ENCODE data around the gene FAT1.

The FAT1 gene

GRCh38 chr4:186647821-186648220 is 75.8 kb downstream of the FAT1 start:
- no peak for DNase-seq

GRCh38 chr4:186644737-186645261 is 78.9 kb downstream of the FAT1 start:
- no peak for DNase-seq

DNA sequence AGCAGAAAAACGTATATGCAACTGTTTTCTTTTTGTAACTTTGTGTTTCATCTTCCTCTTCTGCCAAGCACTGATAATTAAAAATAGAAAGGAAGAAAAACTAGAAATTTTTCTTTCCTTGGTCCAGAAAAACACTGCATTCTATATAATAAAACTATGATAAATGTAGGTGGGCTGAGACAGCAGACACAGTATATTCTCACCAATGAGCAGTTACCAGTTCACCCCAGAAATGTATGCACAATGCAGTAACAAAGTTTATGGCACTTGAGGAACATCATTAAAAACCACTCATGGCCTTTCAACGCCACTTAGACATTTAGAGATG is 79.4 kb downstream of the FAT1 start:
- DNase-seq: no peak

- DNase-seq: no peak
Observed at GRCh38 chr4:186643501-186644310, 80.0 kb downstream of the FAT1 start.

- DNase-seq: no peak
Observed at GRCh38 chr4:186642998-186643397, 80.7 kb downstream of the FAT1 start.

- no peak for DNase-seq
Observed at GRCh38 chr4:186642530-186642929, 81.1 kb downstream of the FAT1 start.

DNA sequence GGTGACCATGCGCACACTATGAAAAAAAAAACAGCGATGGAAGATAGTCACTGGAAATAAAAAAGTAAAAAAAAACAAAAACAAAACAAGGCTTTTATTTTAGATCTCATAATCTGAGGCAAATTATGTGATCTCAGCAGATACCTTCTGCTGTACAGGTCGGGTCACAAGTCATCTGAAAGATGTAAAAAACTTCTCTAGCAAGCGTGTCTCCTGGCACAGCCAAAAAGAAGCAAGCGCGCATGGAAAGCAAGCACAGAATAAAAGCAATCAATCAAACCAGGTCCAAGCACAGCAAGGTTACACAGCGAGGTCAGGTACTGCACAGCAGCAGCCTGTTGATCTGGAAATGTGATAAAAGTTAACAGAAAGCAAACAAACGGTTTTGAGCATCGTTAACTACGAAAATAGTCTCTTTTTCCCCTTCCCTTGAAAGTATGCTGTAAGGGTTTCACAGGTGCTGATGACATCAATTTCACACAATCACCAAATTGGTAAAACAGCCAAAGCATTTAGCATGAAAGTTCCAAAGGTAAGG is 89.0 kb downstream of the FAT1 start:
- DNase-seq: no peak

GRCh38 chr4:186633844-186634243 is 89.8 kb downstream of the FAT1 start:
- no peak for DNase-seq

- no peak for DNase-seq
Observed at GRCh38 chr4:186630128-186630527, 93.5 kb downstream of the FAT1 start.

DNA sequence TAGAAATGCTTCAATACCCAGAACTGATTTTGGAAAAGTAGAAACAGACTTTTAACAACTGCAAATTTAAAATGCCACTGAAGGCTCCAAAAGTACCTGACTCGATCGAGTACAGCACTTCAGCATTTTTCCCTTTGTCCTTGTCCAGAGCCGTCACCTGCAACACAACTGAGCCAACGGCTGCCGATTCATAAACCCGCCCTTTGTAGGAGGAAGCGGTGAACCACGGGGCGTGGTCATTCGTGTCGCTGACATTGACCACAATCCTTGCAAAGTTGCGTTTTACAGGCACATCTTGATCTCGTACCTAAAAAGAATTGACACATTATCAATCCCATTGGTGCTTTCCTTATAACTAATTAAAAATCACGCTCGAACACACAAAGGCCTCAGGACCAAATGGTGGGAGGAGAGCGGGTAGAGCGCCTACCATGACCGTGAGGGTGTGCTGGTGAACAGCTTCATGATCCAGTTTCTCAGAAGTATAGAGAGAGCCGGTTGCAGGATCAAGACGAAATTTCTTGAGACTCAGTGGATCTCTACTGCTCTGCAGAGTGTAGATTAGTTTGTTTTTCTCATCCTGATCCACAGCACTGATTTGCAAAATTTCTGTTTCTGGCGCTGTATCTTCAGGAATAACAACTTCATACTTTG is 95.5 kb downstream of the FAT1 start:
- DNase-seq: no peak

- DNase-seq: no peak
Observed at GRCh38 chr4:186627226-186627865, 96.3 kb downstream of the FAT1 start.

DNA sequence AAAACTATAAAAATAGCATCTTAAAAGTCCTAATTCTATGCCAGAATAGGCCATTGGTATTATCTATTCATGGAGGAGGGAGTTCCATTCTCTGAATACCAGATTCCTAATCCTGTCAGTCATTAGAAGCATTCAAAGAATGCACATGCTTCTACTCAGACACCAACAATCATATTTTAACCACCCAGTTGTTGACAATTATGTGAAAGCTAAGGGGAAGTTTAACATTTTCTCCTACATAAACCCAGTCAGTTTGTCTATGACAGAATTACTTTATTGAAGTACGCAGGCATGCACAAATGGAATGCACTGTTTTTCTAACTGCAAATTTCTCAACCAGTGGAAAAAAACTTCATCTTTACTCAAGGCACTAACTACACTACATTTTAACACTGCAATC is 98.7 kb downstream of the FAT1 start:
- DNase-seq: no peak

DNA sequence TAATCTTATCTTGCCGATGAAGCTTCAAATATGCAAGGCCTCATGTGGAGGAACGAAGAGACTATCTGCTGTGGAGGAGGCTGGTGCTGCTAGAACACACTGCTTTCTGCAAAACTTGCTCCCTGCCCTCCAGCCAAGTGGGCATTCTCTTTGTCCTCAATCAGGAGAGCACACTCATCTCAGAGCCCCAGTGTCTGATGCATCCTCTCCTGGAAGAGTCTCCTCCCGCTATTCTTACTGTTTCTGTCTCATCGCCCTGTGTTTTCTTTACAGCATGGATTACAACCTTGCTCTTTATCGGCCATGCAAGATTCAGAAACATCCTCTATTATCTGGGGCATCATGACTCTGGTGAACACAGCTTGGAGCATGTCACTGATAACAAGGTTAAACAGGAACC is 100.1 kb downstream of the FAT1 start:
- DNase-seq: no peak

- DNase-seq: no peak
Observed at GRCh38 chr4:186622788-186623464, 100.7 kb downstream of the FAT1 start.

DNA sequence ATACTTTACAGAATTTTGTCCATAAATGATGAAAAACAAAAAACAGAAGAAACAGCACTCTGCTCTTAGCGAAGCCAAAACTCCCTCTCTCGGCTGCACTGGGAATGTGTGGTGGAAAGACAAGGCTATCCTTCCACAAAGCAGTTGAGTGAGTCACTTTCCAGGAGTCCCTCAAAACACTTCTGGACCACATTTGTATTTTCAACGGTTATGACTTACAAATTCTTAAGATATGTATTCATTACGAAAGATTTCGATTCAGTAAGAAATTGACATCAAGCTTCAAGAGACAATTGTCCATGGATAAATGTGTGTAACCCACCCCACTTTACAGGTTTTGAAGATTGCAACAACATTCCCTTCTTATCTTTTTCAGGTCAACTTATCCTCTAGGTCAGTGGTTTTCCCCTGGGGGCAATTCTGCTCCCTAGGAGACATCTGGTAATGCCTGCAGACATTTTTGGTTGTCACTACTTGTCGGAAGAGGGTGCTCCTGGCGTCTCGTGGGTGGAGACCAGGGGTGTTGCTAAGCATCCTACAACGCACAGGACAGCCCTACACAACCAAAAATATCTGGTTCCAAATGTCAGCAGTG is 101.6 kb downstream of the FAT1 start:
- no peak for DNase-seq

GRCh38 chr4:186619088-186619487 is 104.6 kb downstream of the FAT1 start:
- no peak for DNase-seq

DNA sequence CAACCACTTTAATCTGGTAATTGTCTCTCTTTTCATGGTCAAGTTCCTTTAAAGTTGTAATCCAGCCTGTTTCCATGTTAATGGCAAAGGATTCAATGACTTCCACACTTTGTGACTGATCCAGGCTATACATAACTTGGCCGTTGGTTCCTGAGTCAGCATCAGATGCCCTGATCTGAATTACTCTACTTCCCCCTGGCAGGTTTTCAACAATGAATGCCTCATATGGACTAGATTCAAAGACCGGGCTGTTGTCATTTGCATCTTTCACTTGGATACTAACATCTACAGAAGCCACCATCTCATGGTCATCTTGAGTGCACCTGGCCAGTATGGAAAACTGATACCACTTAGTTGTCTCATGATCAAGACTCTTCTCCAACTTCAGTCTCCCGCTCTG is 105.7 kb downstream of the FAT1 start:
- DNase-seq: no peak

DNA sequence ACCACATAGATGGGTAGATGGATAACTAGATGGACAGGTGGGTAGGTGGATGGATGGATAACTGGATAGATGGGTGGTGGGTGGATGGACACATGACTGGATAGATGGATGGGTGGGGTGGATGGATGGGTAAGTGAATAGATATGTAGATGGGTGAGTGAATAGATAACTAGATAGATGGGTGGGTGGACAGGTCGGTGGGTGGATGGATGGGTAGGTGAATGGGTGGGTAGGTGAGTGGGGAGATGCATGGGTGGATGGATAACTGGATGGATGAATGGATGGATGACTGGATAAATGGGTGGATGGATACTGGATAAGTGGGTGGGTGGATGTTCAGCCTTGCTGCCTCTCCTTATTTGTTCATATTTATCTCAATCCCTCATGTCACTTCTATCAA is 116.2 kb downstream of the FAT1 start:
- no peak for DNase-seq

DNA sequence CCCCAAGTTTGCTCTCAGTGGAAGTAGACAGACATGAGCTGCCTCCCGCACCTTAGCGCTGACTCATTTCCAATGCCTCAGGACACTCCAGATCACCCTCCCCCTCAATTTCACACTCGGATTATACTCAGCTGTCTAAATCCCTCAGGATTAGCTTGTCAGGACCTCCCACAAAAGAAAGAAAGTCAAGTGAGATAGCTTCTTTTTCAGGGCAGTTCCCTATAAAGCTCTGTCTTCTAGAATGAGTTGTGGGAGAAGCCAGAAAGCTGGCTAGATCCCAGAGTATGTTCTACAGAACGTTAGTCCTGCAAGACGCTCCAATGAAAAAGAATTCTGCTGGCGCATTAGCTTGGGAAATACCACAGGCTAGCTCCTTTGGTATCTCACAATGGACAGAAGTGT is 117.1 kb downstream of the FAT1 start:
- DNase-seq: no peak

DNA sequence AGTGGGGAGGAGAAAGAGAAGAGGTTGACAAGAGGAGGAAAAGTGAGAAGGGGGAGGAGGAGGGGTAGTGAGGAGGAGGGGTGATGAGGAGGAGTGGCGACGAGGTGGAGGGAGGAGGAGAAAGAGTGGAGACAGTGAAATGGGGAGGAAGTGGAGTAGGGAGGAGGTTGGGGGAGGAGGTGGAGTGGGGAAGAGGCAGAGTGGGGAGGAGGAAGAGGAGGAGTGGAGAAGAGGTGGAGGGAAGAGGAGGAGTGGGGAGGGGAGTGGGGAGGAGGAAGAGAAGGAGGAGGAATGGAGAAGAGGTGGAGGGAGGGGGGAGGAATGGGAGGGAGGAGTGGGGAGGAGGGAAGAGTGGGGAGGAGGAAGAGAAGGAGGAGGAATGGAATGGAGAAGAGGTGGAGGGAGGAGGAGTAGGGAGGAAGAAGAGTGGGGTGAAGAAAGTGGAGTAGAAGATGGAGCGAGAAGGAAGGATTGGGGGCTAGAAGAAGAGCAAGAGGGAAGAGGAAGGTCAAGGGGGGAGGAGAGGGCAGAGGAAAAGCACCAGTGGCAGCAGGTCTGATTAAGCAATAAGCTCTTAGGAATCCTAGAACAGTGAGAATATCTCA is 118.3 kb downstream of the FAT1 start:
- no peak for DNase-seq

- DNase-seq: no peak
Observed at GRCh38 chr4:186604124-186604807, 119.4 kb downstream of the FAT1 start.

DNA sequence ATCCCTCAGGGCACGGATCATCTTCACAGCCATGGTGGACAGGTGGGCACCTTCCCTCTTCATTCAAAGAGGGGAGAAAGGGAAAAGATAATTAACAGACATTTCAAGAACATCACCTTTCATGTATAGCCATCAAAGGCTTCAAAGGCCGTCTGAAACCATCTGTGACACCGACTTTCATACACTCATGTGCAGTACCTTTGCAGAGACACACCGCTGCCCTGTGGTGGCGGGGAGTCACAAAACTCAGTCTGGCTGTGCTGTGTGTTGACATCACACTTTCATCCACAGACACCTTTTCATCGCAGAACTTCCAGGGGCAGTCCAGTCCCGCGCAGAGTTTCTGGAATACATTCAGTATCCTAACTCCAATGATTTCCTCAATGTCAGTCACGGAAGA is 120.7 kb downstream of the FAT1 start:
- DNase-seq: no peak

Measured in NCI-H1105 (cell line).